GM23248 (cell line): Measurements from ENCODE around the gene RBMS1. TPM values are rescaled to one million over a fixed set of nuclear protein-coding genes. Genes with fewer than 3 reads are reported as not detected.

Experiments
- DNase-seq: peaks from one replicate; pipeline ENCODE4 v3.0.0-alpha.2; 2015
- H2AFZ ChIP-seq: fragments of 200-600 bp; sonication (generic); 2 replicates; pipeline ENCODE4 v1.6.1; 2016; ENCODE audit warnings: antibody characterized with exemption
- H3F3A ChIP-seq: fragments of 200-600 bp; sonication (generic); 2 replicates; pipeline ENCODE4 v1.6.1; 2016; ENCODE audit warnings: mild to moderate bottlenecking, antibody characterized with exemption, mixed run types; ENCODE audit not compliant: insufficient read depth
- H3K27ac ChIP-seq: fragments of 200-600 bp; sonication (generic); 2 replicates; pipeline ENCODE4 v1.5.1; 2016; ENCODE audit warnings: mild to moderate bottlenecking
- H3K27me3 ChIP-seq: fragments of 200-600 bp; sonication (generic); replicated peaks from 2 replicates; pipeline ENCODE4 v1.6.1; 2016; ENCODE audit warnings: mild to moderate bottlenecking; ENCODE audit not compliant: insufficient read depth
- H3K36me3 ChIP-seq: fragments of 200-600 bp; sonication (generic); 2 replicates; pipeline ENCODE4 v1.6.1; 2016; ENCODE audit warnings: low read depth, mild to moderate bottlenecking
- H3K4me1 ChIP-seq: fragments of 200-600 bp; sonication (generic); 2 replicates; pipeline ENCODE4 v1.6.1; 2016; ENCODE audit warnings: mild to moderate bottlenecking; ENCODE audit not compliant: insufficient read depth
- H3K4me2 ChIP-seq: fragments of 200-600 bp; sonication (generic); one replicate; pipeline ENCODE4 v1.6.1; 2016; ENCODE audit warnings: mild to moderate bottlenecking; ENCODE audit not compliant: unreplicated experiment
- H3K4me3 ChIP-seq: fragments of 200-600 bp; sonication (generic); 2 replicates; pipeline ENCODE4 v1.5.1; 2016; ENCODE audit warnings: mild to moderate bottlenecking
- H3K79me2 ChIP-seq: fragments of 200-600 bp; sonication (generic); 2 replicates; pipeline ENCODE4 v1.6.1; 2016; ENCODE audit warnings: mild to moderate bottlenecking; ENCODE audit not compliant: insufficient read depth
- H3K9ac ChIP-seq: fragments of 200-600 bp; sonication (generic); 2 replicates; pipeline ENCODE4 v1.6.1; 2016; ENCODE audit warnings: mild to moderate bottlenecking
- H3K9me2 ChIP-seq: fragments of 200-600 bp; sonication (generic); 2 replicates; pipeline ENCODE4 v1.6.1; 2016; ENCODE audit warnings: mixed run types, mild to moderate bottlenecking, moderate library complexity; ENCODE audit not compliant: insufficient read depth
- H3K9me3 ChIP-seq: fragments of 200-600 bp; sonication (generic); one replicate; pipeline ENCODE4 v1.6.1; 2017; ENCODE audit warnings: low read depth
- H4K20me1 ChIP-seq: fragments of 200-600 bp; sonication (generic); 2 replicates; pipeline ENCODE4 v1.6.0; 2016; ENCODE audit not compliant: insufficient read depth
- EZH2 ChIP-seq: fragments of 200-600 bp; sonication (generic); IDR thresholded peaks from 2 replicates; pipeline ENCODE4 v1.6.1; 2018; ENCODE audit warnings: antibody characterized with exemption, mild to moderate bottlenecking; ENCODE audit not compliant: insufficient read depth, poor library complexity, severe bottlenecking
- EZH2phosphoT487 ChIP-seq: fragments of 200-600 bp; sonication (generic); IDR thresholded peaks from 2 replicates; pipeline ENCODE4 v1.6.1; 2018; ENCODE audit warnings: antibody characterized with exemption, moderate library complexity, mild to moderate bottlenecking, low read depth; ENCODE audit not compliant: insufficient read depth
- WGBS, 2 experiments: methylation state at CpG; one replicate each; pipeline ENCODE4 v1.1.6; 2015 to 2017; ENCODE audit warnings: low lambda C conversion rate in 2 of 2, low coverage in 1 of 2; ENCODE audit errors: missing lambda C conversion rate in 2 of 2; 5-methylcytosine and 5-hydroxymethylcytosine counted together
- in situ Hi-C: fragments of 300-500 bp; cut with MboI; formaldehyde crosslinking; loops from 2 replicates; pipeline ENCODE4 v1.15.0; 2020
- polyA plus RNA-seq: library from polyadenylated mRNA; unstranded; fragments of >200 nt; fragmentation: Nextera tagmentation; extraction: Ambion mirVana; gene quantifications from 2 replicates; pipeline ENCODE4 v1.2.1, GENCODE V29; 2016
- total RNA-seq: library from RNA; depleted of rRNA; stranded (reverse); fragments of >200 nt; shearing (Covaris generic); gene quantifications from 2 replicates; pipeline ENCODE4 v1.2.3, GENCODE V29; 2014

RBMS1 gene
- total and polyA plus RNA-seq, 2 experiments from 2014 or later = 72.3 to 91.7 TPM

DNA sequence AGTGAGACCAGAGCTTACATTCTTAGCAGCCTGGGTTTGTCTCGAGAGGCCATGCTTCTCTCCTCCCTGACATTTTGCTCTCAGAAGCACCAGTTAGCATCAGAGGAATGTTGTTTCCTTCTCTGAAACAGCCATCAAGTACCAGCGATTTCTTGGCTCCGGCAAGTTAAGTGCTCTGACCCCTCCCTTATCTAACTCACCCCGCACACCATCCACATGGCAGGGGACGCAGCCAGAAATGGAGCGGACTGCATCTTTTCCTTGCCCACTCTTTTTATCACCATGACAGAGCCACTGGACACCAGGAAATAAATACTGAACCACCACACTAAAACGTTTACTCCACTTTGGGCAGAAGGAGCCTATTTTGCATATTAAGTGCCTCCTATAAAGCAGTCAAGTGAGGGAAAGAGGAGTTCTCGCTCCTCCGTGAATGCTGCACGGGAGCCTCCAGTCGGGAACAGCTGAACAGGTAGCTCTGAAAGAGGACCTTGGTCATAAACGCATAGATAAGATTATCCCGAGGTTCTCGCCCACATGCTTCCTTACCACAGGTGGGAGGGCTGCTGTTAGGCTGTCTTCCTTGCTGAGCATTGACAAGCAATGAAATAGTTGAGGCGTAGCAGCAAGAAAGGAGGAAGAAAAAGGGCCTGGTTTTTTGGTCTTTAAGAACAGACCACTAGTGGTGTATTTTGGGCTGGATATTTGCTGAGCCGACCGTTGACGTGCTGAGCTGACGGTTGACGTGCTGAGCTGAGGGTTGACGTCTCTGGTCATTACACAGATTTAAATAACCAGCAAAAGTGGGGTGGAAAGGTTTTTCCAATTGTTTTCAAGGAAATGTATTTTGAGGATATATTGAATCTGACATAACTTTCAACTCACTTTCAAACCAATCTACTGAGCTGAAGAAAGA, 222.2 kb downstream of the RBMS1 start:
- H3K4me3 ChIP-seq = 0 out of 2 replicates have a peak overlapping the region, but pooled peaks have one; percentile 57
- 86 to 88% methylated on average over 21 of the region's 21 CpGs for WGBS, 2 experiments

DNA sequence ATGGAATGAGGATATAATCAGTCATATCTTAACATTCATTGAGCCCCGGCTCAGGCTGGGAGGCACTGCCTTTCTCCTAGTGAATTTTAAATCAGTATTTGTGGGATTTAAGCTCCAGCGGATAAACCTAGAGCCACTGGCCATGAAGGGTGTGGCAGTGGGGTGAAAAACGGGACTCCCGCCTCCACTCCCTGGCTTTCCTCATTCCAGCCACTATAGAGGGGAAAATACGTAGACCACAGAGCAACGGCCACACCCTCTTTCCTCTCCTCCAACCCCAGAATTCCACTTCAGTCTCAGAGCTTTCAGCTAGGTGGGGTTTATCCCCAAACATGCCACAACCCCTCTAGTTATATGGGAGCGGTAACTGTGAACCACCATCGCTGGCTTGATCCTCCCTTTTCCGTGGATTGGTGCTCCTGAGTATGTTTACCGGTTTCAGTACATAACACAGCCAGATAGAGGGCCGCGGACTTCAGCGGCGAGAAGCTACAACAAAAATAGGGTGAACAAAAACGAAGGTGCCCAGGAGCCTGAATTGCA, 223.0 kb downstream of the RBMS1 start:
- Histone ChIP-seq H3K4me2 (peak overlapping the region; percentile 69), H3K27ac (peak overlapping the region; percentile 81), H3K4me1 (peaks cover 38% of the 10 kb centered on the region), H3K9ac (peak overlapping the region; percentile 75), H3F3A (peaks cover 88% of the 10 kb centered on the region), H3K9me3 (no peaks in the 10 kb centered on the region), H3K27me3 (no peaks in the 10 kb centered on the region), H2AFZ (peak overlapping the region; percentile 36; the same call in 1 of the 2 replicates), H3K79me2 (peaks cover 9% of the 10 kb centered on the region; the same call in 1 of the 2 replicates), H3K36me3 (peaks cover 48% of the 10 kb centered on the region), H3K9me2 (no peaks in the 10 kb centered on the region), H3K4me3 (peak overlapping the region; percentile 57), H4K20me1 (no peaks in the 10 kb centered on the region)
- TF ChIP-seq EZH2phosphoT487 = no peak
- TF ChIP-seq EZH2 = no peak
- in situ Hi-C loops = loop anchor here (25.0 kb wide), 1 partner anchor 158 kb away; no protein-coding TSS in a partner anchor
- 47 to 48% methylated on average over 15 of the region's 15 CpGs for WGBS, 2 experiments
- peak; percentile 69 for DNase-seq

More for the DNA sequence above, 222.2 kb downstream of the RBMS1 start:
- Histone ChIP-seq H3K4me2 (no peak overlapping the region), H3K79me2 (peaks cover 17% of the 10 kb centered on the region; the same call in 1 of the 2 replicates), H3K27ac (peak overlapping the region; percentile 81), H3K36me3 (peaks cover 53% of the 10 kb centered on the region), H2AFZ (no peak overlapping the region), H3K27me3 (no peaks in the 10 kb centered on the region), H3K9ac (peak overlapping the region; percentile 75), H3K4me1 (peaks cover 38% of the 10 kb centered on the region), H4K20me1 (no peaks in the 10 kb centered on the region), H3K9me2 (no peaks in the 10 kb centered on the region), H3F3A (peaks cover 89% of the 10 kb centered on the region), H3K9me3 (no peaks in the 10 kb centered on the region)
- DNase-seq = no peak
- in situ Hi-C loops = loop anchor here (25.0 kb wide), 1 partner anchor 159 kb away; no protein-coding TSS in a partner anchor
- TF ChIP-seq EZH2 (no peak), EZH2phosphoT487 (no peak)

DNA sequence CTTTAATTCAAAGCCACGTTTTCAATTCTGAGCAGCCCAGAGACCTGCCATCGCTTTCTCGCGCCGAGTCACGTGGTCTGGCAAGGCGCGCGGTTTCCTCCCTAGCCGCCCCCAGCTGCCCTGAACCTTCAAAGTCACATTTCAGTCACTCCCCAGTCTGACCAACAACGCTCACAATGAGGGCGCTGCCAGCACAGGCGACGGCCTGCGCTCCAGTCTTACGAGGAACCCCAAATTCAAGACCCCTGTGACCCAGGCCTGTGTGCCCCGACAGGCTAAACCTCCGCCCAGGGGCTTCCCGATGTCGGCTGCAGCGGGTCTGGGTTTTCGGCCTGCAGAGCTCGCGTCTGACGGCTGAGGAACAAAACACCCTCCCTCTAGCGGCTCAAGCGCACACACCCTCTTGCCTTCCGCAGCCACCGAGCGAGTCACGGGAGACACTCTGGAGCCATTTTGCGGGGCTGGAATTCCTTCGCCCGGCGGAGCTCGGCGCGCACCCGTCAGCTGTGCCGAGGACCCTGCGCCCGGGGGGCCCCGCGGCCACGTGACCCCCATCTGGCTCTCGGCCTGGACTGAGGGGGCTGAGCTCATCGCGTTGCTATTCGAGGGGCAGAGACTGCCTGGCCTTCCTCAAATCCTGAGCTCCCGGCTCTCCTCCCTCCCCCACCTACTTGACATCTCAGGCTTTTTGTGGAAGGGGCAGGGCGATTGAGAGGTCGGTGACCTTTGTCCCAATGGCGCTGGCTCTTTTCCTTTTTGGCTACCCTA, 223.6 kb downstream of the RBMS1 start:
- H3K9me2 ChIP-seq = no peaks in the 10 kb centered on the region
- H3K9me3 ChIP-seq = no peaks in the 10 kb centered on the region
- H3K4me2 ChIP-seq = peak overlapping the region; percentile 69
- H3F3A ChIP-seq = peaks cover 84% of the 10 kb centered on the region
- peaks cover 6% of the 10 kb centered on the region; the same call in 1 of the 2 replicates for H3K79me2 ChIP-seq
- peak overlapping the region; percentile 81 for H3K27ac ChIP-seq
- peaks cover 38% of the 10 kb centered on the region for H3K4me1 ChIP-seq
- WGBS, 2 experiments = 1 to 2% methylated on average over 44 to 53 of the region's 53 CpGs
- peaks cover 41% of the 10 kb centered on the region for H3K36me3 ChIP-seq
- peak overlapping the region; percentile 57 for H3K4me3 ChIP-seq
- peak overlapping the region; percentile 36 for H2AFZ ChIP-seq
- no peaks in the 10 kb centered on the region for H4K20me1 ChIP-seq
- in situ Hi-C loops = loop anchor here (25.0 kb wide), 1 partner anchor 158 kb away; no protein-coding TSS in a partner anchor
- TF ChIP-seq EZH2 (no peak), EZH2phosphoT487 (no peak)
- H3K9ac ChIP-seq = peak overlapping the region; percentile 75
- DNase-seq = peak; percentile 95
- no peaks in the 10 kb centered on the region for H3K27me3 ChIP-seq

DNA sequence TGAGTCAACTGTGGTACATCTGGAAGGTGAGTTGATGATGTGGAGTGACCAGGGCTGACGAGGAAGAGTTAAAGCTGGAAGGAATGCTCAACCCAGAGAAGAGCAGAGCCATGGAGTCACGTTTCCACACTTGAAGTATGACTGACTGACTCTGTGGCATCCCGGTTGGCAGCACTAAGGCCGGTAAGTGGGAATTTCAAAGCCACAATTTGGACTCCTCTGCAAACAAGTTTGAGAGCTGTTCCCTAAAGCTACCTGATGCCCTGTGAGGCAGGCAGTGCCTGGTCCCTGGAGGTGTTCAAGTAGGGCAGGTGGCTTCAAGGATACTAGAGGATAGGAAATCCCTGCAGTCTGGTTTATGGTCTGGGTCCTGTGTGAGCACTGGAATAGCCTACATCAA, 224.2 kb downstream of the RBMS1 start:
- WGBS, 2 experiments = 44 to 50% methylated on average over 4 of the region's 4 CpGs
- DNase-seq = peak; percentile 53
- H3K4me1 ChIP-seq = peaks cover 38% of the 10 kb centered on the region
- no peaks in the 10 kb centered on the region for H3K9me3 ChIP-seq
- no peaks in the 10 kb centered on the region for H3K9me2 ChIP-seq
- no peaks in the 10 kb centered on the region for H3K27me3 ChIP-seq
- TF ChIP-seq EZH2phosphoT487 (no peak), EZH2 (no peak)
- peak overlapping the region; percentile 69 for H3K4me2 ChIP-seq
- H3K36me3 ChIP-seq = peaks cover 35% of the 10 kb centered on the region
- H2AFZ ChIP-seq = peak overlapping the region; percentile 36
- H4K20me1 ChIP-seq = no peaks in the 10 kb centered on the region
- peaks cover 83% of the 10 kb centered on the region for H3F3A ChIP-seq
- peak overlapping the region; percentile 81 for H3K27ac ChIP-seq
- in situ Hi-C loops = loop anchor here (25.0 kb wide), 1 partner anchor 157 kb away; no protein-coding TSS in a partner anchor
- peak overlapping the region; percentile 75 for H3K9ac ChIP-seq
- peak overlapping the region; percentile 57 for H3K4me3 ChIP-seq
- H3K79me2 ChIP-seq = no peaks in the 10 kb centered on the region
